K562 (cell line): ENCODE data around the gene HLCS. TPM values are rescaled to one million over a fixed set of nuclear protein-coding genes. Genes with fewer than 3 reads are reported as not detected.

ENCODE experiments used
- BCOR ChIP-seq: fragments of 450-650 bp; IDR thresholded peaks from 2 replicates; pipeline ENCODE4 v1.6.1; 2016
- BRD4 ChIP-seq: fragments of 200-600 bp; sonication (generic); IDR thresholded peaks from 2 replicates; pipeline ENCODE4 v1.6.1; 2017; ENCODE audit warnings: inconsistent platforms
- FOXK2 ChIP-seq, 2 experiments: fragments of 450-650 bp; IDR thresholded peaks in 1 of 2; conservative IDR thresholded peaks in 1 of 2; 2 replicates each; pipeline ENCODE4 v1.6.1; 2016; ENCODE audit warnings: low read depth in 2 of 2, mild to moderate bottlenecking in 1 of 2
- FOXP1 ChIP-seq: sonication (generic); formaldehyde crosslinking; IDR thresholded peaks from 2 replicates; pipeline ENCODE4 v1.8.0; 2022; ENCODE audit warnings: mild to moderate bottlenecking, missing genetic modification reagents
- GTF2F1 ChIP-seq: IDR thresholded peaks from 2 replicates; pipeline ENCODE4 v1.6.1; 2011; ENCODE audit warnings: low read depth, low read length, improper control_type of control experiment
- MAFF ChIP-seq: IDR thresholded peaks from 2 replicates; pipeline ENCODE4 v1.6.1; 2012; ENCODE audit warnings: low read length, improper control_type of control experiment
- MCM5 ChIP-seq: fragments of 450-650 bp; IDR thresholded peaks from 2 replicates; pipeline ENCODE4 v1.6.1; 2016; ENCODE audit warnings: low read depth
- NFIX ChIP-seq: fragments of 250-450 bp; sonication (Bioruptor Pico); IDR thresholded peaks from 2 replicates; pipeline ENCODE4 v1.4.0; 2020; ENCODE audit warnings: low read depth, mild to moderate bottlenecking, moderate library complexity
- NR2F6 ChIP-seq: fragments of 450-650 bp; formaldehyde crosslinking; IDR thresholded peaks from 2 replicates; pipeline ENCODE4 v1.4.0; 2020; ENCODE audit warnings: mild to moderate bottlenecking
- ZNF232 ChIP-seq: sonication (generic); formaldehyde crosslinking; IDR thresholded peaks from 2 replicates; pipeline ENCODE4 v1.8.0; 2022; ENCODE audit warnings: mild to moderate bottlenecking, missing genetic modification reagents
- ZNF263 ChIP-seq: sonication (generic); formaldehyde crosslinking; IDR thresholded peaks from 2 replicates; pipeline ENCODE4 v1.8.0; 2022; ENCODE audit warnings: mild to moderate bottlenecking, missing genetic modification reagents, borderline replicate concordance
- ZNF436 ChIP-seq: fragments of 250-450, 450-650 bp; sonication (Bioruptor Pico); formaldehyde crosslinking; IDR thresholded peaks from 2 replicates; pipeline ENCODE4 v1.7.0; 2020; ENCODE audit warnings: mild to moderate bottlenecking
- polyA plus RNA-seq, 8 experiments: library from polyadenylated mRNA; depleted of rRNA in 4 of 8; stranded (reverse) in 5 of 8; unstranded in 3 of 8; fragments of >200 nt; fragmentation: Nextera tagmentation in 2 of 8; fragmentation: Illumina TruSeq in 1 of 8; extraction: Ambion mirVana in 2 of 8; extraction: Trizol in 1 of 8; gene quantifications; 2 replicates each; pipeline versions ENCODE4 v1.2.1 to v1.2.3, GENCODE V29; 2011 to 2014; ENCODE audit warnings: inconsistent platforms in 1 of 8, missing spikeins in 1 of 8
- total RNA-seq, 7 experiments: library from RNA; depleted of rRNA in 6 of 7; stranded (reverse); fragments of >200 nt in 6 of 7; fragmentation: Illumina TruSeq in 2 of 7; extraction: Trizol in 2 of 7; gene quantifications; 2 replicates each; pipeline versions ENCODE4 v1.2.1 to v1.2.3, GENCODE V29; 2011 to 2021; ENCODE audit warnings: low replicate concordance in 1 of 7
- TF ChIP-seq, protein P1 (sequence below): conservative IDR thresholded peaks from 2 replicates; pipeline ENCODE4 v1.6.1; 2011; ENCODE audit warnings: low read depth, mild to moderate bottlenecking, low read length; ENCODE audit not compliant: control insufficient read depth
- TF ChIP-seq, protein P2 (sequence below): fragments of 450-650 bp; IDR thresholded peaks from 2 replicates; pipeline ENCODE4 v1.6.1; 2014; ENCODE audit warnings: low read depth, mild to moderate bottlenecking, moderate library complexity, borderline replicate concordance
- TF ChIP-seq, protein P3 (sequence below): sonication (generic); formaldehyde crosslinking; IDR thresholded peaks from 2 replicates; pipeline ENCODE4 v1.4.0; 2020; ENCODE audit warnings: mild to moderate bottlenecking, missing genetic modification reagents
- TF ChIP-seq, protein P4 (sequence below): fragments of 250-450 bp; sonication (Bioruptor Pico); IDR thresholded peaks from 2 replicates; pipeline ENCODE4 v1.5.0; 2020; ENCODE audit warnings: mild to moderate bottlenecking
- TF ChIP-seq, protein P5 (sequence below): sonication (generic); formaldehyde crosslinking; IDR thresholded peaks from 2 replicates; pipeline ENCODE4 v1.8.1; 2023; ENCODE audit warnings: mild to moderate bottlenecking, missing genetic modification reagents
- TF ChIP-seq, protein P6 (sequence below), 3 experiments: fragments of 200-800 bp in 1 of 3; sonication (Bioruptor generic) in 1 of 3; sonication (generic) in 1 of 3; formaldehyde crosslinking in 1 of 3; IDR thresholded peaks; 2 replicates each; pipeline versions ENCODE4 v1.6.1 to v1.8.0; 2016 to 2022; ENCODE audit warnings: mild to moderate bottlenecking in 2 of 3, missing compliant biosample characterization in 2 of 3, missing genetic modification characterization in 2 of 3, missing genetic modification reagents in 1 of 3

HLCS gene
- total and polyA plus RNA-seq, 9 of the 15 experiments (the other 6 are each of a cell fraction or from before 2014, with no cell fraction given), result 3.0 to 21.5 (median 17.1) TPM

DNA sequence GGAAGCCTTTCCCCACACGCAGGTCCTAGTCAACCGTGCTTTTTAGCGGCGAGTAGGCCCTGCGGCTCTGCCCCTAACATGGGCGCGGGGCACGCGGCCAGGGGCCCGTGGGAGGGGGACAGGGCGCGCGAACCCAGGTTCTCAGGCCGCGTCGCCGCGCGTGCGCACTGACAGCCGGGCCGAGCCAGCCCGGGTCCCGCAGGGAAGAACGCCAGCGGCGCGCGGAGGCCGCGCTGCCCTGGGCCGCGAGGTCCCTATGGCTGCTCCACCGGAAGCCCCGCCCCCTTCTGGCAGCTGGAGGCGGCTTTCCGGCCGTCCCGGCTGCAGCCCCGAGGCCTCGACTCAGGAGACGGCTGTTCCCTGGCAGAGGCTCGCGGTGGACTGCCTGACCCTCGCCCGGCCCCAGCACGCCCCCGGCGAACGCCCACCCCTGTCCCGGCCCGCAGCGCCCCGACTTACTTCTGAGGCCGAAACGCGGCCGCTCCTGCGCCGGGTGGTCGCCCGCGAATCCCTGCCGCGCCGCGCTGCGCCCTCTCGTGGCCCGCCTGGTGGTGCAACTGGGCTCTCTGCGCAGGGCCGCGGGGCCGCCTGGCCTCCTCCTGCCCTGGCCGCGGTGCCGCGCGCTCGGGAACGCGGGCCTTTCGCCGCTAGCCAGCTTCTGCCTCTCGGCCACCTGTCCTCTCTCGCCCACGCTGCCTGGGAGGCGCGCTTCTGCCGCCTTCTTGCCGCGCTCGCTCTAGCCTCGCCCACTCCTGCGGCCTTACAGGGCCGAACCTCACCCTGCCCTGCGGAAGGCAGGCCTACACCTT is 23.4 kb upstream of the HLCS start (continued):
- TF ChIP-seq, protein P1, sequence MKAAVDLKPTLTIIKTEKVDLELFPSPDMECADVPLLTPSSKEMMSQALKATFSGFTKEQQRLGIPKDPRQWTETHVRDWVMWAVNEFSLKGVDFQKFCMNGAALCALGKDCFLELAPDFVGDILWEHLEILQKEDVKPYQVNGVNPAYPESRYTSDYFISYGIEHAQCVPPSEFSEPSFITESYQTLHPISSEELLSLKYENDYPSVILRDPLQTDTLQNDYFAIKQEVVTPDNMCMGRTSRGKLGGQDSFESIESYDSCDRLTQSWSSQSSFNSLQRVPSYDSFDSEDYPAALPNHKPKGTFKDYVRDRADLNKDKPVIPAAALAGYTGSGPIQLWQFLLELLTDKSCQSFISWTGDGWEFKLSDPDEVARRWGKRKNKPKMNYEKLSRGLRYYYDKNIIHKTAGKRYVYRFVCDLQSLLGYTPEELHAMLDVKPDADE, result 0 out of 2 replicates have a peak, but pooled peaks have one; percentile 57
- no peak for TF ChIP-seq BCOR
- no peak for TF ChIP-seq BRD4
- TF ChIP-seq NR2F6 (CRISPR knock-in tag), result no peak
- TF ChIP-seq, protein P2, sequence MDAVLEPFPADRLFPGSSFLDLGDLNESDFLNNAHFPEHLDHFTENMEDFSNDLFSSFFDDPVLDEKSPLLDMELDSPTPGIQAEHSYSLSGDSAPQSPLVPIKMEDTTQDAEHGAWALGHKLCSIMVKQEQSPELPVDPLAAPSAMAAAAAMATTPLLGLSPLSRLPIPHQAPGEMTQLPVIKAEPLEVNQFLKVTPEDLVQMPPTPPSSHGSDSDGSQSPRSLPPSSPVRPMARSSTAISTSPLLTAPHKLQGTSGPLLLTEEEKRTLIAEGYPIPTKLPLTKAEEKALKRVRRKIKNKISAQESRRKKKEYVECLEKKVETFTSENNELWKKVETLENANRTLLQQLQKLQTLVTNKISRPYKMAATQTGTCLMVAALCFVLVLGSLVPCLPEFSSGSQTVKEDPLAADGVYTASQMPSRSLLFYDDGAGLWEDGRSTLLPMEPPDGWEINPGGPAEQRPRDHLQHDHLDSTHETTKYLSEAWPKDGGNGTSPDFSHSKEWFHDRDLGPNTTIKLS, result peak; percentile 86
- peak; percentile 88 for TF ChIP-seq FOXP1 (CRISPR knock-in tag)
- TF ChIP-seq, protein P3, sequence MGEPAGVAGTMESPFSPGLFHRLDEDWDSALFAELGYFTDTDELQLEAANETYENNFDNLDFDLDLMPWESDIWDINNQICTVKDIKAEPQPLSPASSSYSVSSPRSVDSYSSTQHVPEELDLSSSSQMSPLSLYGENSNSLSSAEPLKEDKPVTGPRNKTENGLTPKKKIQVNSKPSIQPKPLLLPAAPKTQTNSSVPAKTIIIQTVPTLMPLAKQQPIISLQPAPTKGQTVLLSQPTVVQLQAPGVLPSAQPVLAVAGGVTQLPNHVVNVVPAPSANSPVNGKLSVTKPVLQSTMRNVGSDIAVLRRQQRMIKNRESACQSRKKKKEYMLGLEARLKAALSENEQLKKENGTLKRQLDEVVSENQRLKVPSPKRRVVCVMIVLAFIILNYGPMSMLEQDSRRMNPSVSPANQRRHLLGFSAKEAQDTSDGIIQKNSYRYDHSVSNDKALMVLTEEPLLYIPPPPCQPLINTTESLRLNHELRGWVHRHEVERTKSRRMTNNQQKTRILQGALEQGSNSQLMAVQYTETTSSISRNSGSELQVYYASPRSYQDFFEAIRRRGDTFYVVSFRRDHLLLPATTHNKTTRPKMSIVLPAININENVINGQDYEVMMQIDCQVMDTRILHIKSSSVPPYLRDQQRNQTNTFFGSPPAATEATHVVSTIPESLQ (CRISPR knock-in tag), result no peak; the same call in 1 of the 2 replicates
- TF ChIP-seq MAFF, result no peak
- no peak for TF ChIP-seq ZNF436 (CRISPR knock-in tag)
- TF ChIP-seq ZNF263 (CRISPR knock-in tag), result peak; percentile 23
- TF ChIP-seq, protein P4, sequence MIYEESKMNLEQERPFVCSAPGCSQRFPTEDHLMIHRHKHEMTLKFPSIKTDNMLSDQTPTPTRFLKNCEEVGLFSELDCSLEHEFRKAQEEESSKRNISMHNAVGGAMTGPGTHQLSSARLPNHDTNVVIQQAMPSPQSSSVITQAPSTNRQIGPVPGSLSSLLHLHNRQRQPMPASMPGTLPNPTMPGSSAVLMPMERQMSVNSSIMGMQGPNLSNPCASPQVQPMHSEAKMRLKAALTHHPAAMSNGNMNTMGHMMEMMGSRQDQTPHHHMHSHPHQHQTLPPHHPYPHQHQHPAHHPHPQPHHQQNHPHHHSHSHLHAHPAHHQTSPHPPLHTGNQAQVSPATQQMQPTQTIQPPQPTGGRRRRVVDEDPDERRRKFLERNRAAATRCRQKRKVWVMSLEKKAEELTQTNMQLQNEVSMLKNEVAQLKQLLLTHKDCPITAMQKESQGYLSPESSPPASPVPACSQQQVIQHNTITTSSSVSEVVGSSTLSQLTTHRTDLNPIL (CRISPR knock-in tag), result no peak
- TF ChIP-seq NFIX, result no peak
- no peak for TF ChIP-seq FOXK2 (conservative IDR thresholded peaks at IDR 0.05 in 1 of 2, IDR thresholded peaks at IDR 0.05 in 1 of 2; ENCODE audit: low read depth in 2 of 2)
- TF ChIP-seq, protein P5, sequence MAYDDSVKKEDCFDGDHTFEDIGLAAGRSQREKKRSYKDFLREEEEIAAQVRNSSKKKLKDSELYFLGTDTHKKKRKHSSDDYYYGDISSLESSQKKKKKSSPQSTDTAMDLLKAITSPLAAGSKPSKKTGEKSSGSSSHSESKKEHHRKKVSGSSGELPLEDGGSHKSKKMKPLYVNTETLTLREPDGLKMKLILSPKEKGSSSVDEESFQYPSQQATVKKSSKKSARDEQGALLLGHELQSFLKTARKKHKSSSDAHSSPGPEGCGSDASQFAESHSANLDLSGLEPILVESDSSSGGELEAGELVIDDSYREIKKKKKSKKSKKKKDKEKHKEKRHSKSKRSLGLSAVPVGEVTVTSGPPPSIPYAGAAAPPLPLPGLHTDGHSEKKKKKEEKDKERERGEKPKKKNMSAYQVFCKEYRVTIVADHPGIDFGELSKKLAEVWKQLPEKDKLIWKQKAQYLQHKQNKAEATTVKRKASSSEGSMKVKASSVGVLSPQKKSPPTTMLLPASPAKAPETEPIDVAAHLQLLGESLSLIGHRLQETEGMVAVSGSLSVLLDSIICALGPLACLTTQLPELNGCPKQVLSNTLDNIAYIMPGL (CRISPR knock-in tag), result peak; percentile 97
- 0 out of 2 replicates have a peak, but pooled peaks have one; percentile 18 for TF ChIP-seq GTF2F1
- TF ChIP-seq, protein P6, sequence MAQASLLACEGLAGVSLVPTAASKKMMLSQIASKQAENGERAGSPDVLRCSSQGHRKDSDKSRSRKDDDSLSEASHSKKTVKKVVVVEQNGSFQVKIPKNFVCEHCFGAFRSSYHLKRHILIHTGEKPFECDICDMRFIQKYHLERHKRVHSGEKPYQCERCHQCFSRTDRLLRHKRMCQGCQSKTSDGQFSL (CRISPR knock-in tag; IDR thresholded peaks at IDR 0.05), result peak; percentile 51
- TF ChIP-seq, protein P6 (tag; IDR thresholded peaks at IDR 0.05), result no peak; a peak in 2 of 4 replicates
- TF ChIP-seq ZNF232, result peak; percentile 82; the same call in 1 of the 2 replicates
- TF ChIP-seq MCM5, result no peak
